A549 (cell line): ENCODE measurements around the gene SMYD4. TPM values are rescaled to one million over a fixed set of nuclear protein-coding genes. Genes with fewer than 3 reads are reported as not detected.
"Not testable (repeated sequence)": the region's sequence is repeated elsewhere in the genome, so short reads cannot be mapped to it uniquely, and the experiment has no call there.

Experiments
- ATAC-seq, 2 experiments: fragments of 200-7000 bp in 1 of 2; fragments of >200 bp in 1 of 2; cut with Nextera tagmentation in 1 of 2; cut with Tn5 transposase in 1 of 2; 3 replicates each; pipeline versions ENCODE4 v1.8.0 to v1.9.1; 2018 to 2020; ENCODE audit warnings: mild to moderate bottlenecking in 1 of 2, moderate library complexity in 1 of 2
- CTCF ChIA-PET: fragments of 300-600 bp; sonication (Branson Sonifier 250); formaldehyde crosslinking; extraction: SDS; loops from one replicate; lab custom pipeline; 2021; ENCODE audit warnings: antibody characterized with exemption, inconsistent platforms; lab: Yijun Ruan, JAX
- POLR2A ChIA-PET: fragments of 350-600 bp; formaldehyde crosslinking; extraction: SDS; loops from one replicate; lab custom pipeline; 2021; ENCODE audit warnings: antibody characterized with exemption, inconsistent platforms; lab: Yijun Ruan, JAX
- DNase-seq, 2 experiments: peaks; one replicate each; pipeline versions ENCODE4 v3.0.0 to v3.0.0-alpha.2; 2011 to 2016; ENCODE audit warnings: low read depth in 1 of 2, low spot score in 1 of 2
- FAIRE-seq: peaks from 2 replicates; lab custom pipeline; 2011; peaks lifted over from hg19 to GRCh38; lab: Jason Lieb, UNC
- H3K27ac ChIP-seq, 2 experiments: fragments of >200 bp; sonication (Bioruptor Twin); formaldehyde crosslinking; 3 replicates each; pipeline ENCODE4 v1.5.1; 2016 to 2017
- H3K4me1 ChIP-seq: fragments of >200 bp; sonication (Bioruptor Twin); formaldehyde crosslinking; 3 replicates; pipeline ENCODE4 v1.6.1; 2016
- H3K4me2 ChIP-seq: fragments of >200 bp; sonication (Bioruptor Twin); formaldehyde crosslinking; 3 replicates; pipeline ENCODE4 v1.6.1; 2016
- H3K4me3 ChIP-seq: fragments of >200 bp; sonication (Bioruptor Twin); formaldehyde crosslinking; 3 replicates; pipeline ENCODE4 v1.5.1; 2016
- H3K9me3 ChIP-seq: fragments of >200 bp; sonication (Bioruptor Twin); formaldehyde crosslinking; 3 replicates; pipeline ENCODE4 v1.6.1; 2016
- ATOH8 ChIP-seq: fragments of 250-450 bp; sonication (Bioruptor Pico); IDR thresholded peaks from 2 replicates; pipeline ENCODE4 v1.5.0; 2020; ENCODE audit warnings: low read depth, mild to moderate bottlenecking, moderate library complexity
- BHLHE40 ChIP-seq: IDR thresholded peaks from 2 replicates; pipeline ENCODE4 v1.6.1; 2012; ENCODE audit warnings: low read depth, low read length, inconsistent platforms
- CBX8 ChIP-seq: fragments of 200-600 bp; sonication (generic); IDR thresholded peaks from 2 replicates; pipeline ENCODE4 v1.6.1; 2016
- CHD4 ChIP-seq: fragments of 200-600 bp; sonication (generic); IDR thresholded peaks from 2 replicates; pipeline ENCODE4 v1.6.1; 2016; ENCODE audit warnings: antibody characterized with exemption, mild to moderate bottlenecking, borderline replicate concordance
- CTCF ChIP-seq: fragments of >200 bp; sonication (Bioruptor Twin); formaldehyde crosslinking; IDR thresholded peaks from 3 replicates; pipeline ENCODE4 v1.5.1; 2016
- E2F6 ChIP-seq: IDR thresholded peaks from 2 replicates; pipeline ENCODE4 v1.6.1; 2012; ENCODE audit warnings: low read depth, borderline replicate concordance
- EHF ChIP-seq: fragments of 250-450 bp; sonication (Bioruptor Pico); IDR thresholded peaks from 2 replicates; pipeline ENCODE4 v1.5.0; 2020; ENCODE audit warnings: mild to moderate bottlenecking
- EHMT2 ChIP-seq: fragments of 200-600 bp; sonication (generic); IDR thresholded peaks from 2 replicates; pipeline ENCODE4 v1.6.1; 2016; ENCODE audit warnings: antibody characterized with exemption, low read depth, mild to moderate bottlenecking, moderate library complexity
- EP300 ChIP-seq, 2 experiments: fragments of >200 bp; sonication (Bioruptor Twin); formaldehyde crosslinking; IDR thresholded peaks; 2 replicates in 1 of 2; 3 replicates in 1 of 2; pipeline ENCODE4 v1.6.1; 2016 to 2017
- ESRRA ChIP-seq: fragments of 150-350 bp; IDR thresholded peaks from 2 replicates; pipeline ENCODE4 v1.6.1; 2014; ENCODE audit warnings: mild to moderate bottlenecking, low read length, borderline replicate concordance
- GATA3 ChIP-seq: IDR thresholded peaks from 2 replicates; pipeline ENCODE4 v1.6.1; 2012; ENCODE audit warnings: borderline replicate concordance
- HDAC2 ChIP-seq: fragments of 200-600 bp; sonication (generic); IDR thresholded peaks from 2 replicates; pipeline ENCODE4 v1.6.1; 2016
- HOXB13 ChIP-seq: fragments of 250-450 bp; sonication (Bioruptor Pico); IDR thresholded peaks from 2 replicates; pipeline ENCODE4 v1.5.0; 2020; ENCODE audit warnings: low read depth, mild to moderate bottlenecking, moderate library complexity
- HOXB5 ChIP-seq: fragments of 250-450 bp; sonication (Bioruptor Pico); IDR thresholded peaks from 2 replicates; pipeline ENCODE4 v1.5.0; 2020; ENCODE audit warnings: mild to moderate bottlenecking, moderate library complexity
- JUN ChIP-seq, 2 experiments: fragments of >200 bp; sonication (Bioruptor Twin); formaldehyde crosslinking; IDR thresholded peaks; 2 replicates in 1 of 2; 3 replicates in 1 of 2; pipeline ENCODE4 v1.6.1; 2016 to 2017
- KDM1A ChIP-seq: fragments of 200-600 bp; sonication (generic); IDR thresholded peaks from 2 replicates; pipeline ENCODE4 v1.6.1; 2016; ENCODE audit warnings: low read depth, mild to moderate bottlenecking
- KDM5A ChIP-seq: fragments of 200-600 bp; sonication (generic); IDR thresholded peaks from 2 replicates; pipeline ENCODE4 v1.6.1; 2016; ENCODE audit warnings: antibody characterized with exemption, mild to moderate bottlenecking
- MAFK ChIP-seq: fragments of 450-650 bp; IDR thresholded peaks from 2 replicates; pipeline ENCODE4 v1.6.1; 2014; ENCODE audit not compliant: partially characterized antibody
- MAZ ChIP-seq: fragments of 150-350 bp; IDR thresholded peaks from 2 replicates; pipeline ENCODE4 v1.6.1; 2014; ENCODE audit warnings: antibody characterized with exemption, low read depth, low read length, borderline replicate concordance
- MYC ChIP-seq: IDR thresholded peaks from 2 replicates; pipeline ENCODE4 v1.6.1; 2012; ENCODE audit warnings: mild to moderate bottlenecking, inconsistent platforms, low read length, improper control_type of control experiment, borderline replicate concordance
- NR3C1 ChIP-seq: fragments of >200 bp; sonication (Bioruptor Twin); formaldehyde crosslinking; IDR thresholded peaks from 3 replicates; pipeline ENCODE4 v1.6.1; 2017
- POLR2AphosphoS2 ChIP-seq: conservative IDR thresholded peaks from 2 replicates; pipeline ENCODE4 v1.6.1; 2012; ENCODE audit warnings: low read length, improper control_type of control experiment, inconsistent platforms
- RARB ChIP-seq: fragments of 250-450 bp; sonication (Bioruptor Pico); IDR thresholded peaks from 2 replicates; pipeline ENCODE4 v1.8.0; 2021; ENCODE audit warnings: mild to moderate bottlenecking, moderate library complexity
- REST ChIP-seq: fragments of 200-600 bp; sonication (generic); IDR thresholded peaks from 2 replicates; pipeline ENCODE4 v1.6.1; 2016; ENCODE audit warnings: antibody characterized with exemption, mild to moderate bottlenecking, moderate library complexity
- RNF2 ChIP-seq: fragments of 200-600 bp; sonication (generic); IDR thresholded peaks from 2 replicates; pipeline ENCODE4 v1.6.1; 2016; ENCODE audit warnings: low read depth, mild to moderate bottlenecking, antibody characterized with exemption, moderate library complexity, borderline replicate concordance
- ZNF302 ChIP-seq: fragments of 250-450 bp; sonication (Bioruptor Pico); IDR thresholded peaks from 2 replicates; pipeline ENCODE4 v1.9.0; 2021; ENCODE audit warnings: inconsistent platforms, mild to moderate bottlenecking, moderate library complexity
- WGBS: methylation state at CpG from one replicate; pipeline ENCODE4 v1.1.6; 2017; ENCODE audit errors: missing lambda C conversion rate; 5-methylcytosine and 5-hydroxymethylcytosine counted together
- polyA plus RNA-seq, 4 experiments: library from polyadenylated mRNA; depleted of rRNA in 3 of 4; stranded (reverse); fragments of >200 nt; fragmentation: RNase III in 1 of 4; extraction: RNeasy Plus Mini Kit Qiagen cat#74134 plus additional on column Dnase treatment in 1 of 4; gene quantifications; 2 replicates in 3 of 4; 3 replicates in 1 of 4; pipeline ENCODE4 v1.2.3, GENCODE V29; 2011 to 2017

SMYD4 gene
- polyA plus RNA-seq, 2 of the 4 experiments (the other 2 are of a cell fraction) = 11.1 to 12.1 TPM

GRCh38 chr17:1861391-1862010 lies 31.8 kb upstream of the SMYD4 start:
- H3K4me1 ChIP-seq = no peaks in the 10 kb centered on the region
- POLR2A ChIA-PET = interaction anchor here (1.8 kb wide), 1 partner anchor 144 kb away, joined by 6 read pairs; no protein-coding TSS in a partner anchor
- DNase-seq (no peak), ATAC-seq (no peak), FAIRE-seq (no peak)
- CTCF ChIA-PET = interaction anchor here (0.6 to 5.1 kb wide), 6 partner anchors 8 to 165 kb away, joined by 3 to 52 read pairs (median 6); no protein-coding TSS in a partner anchor
- no peak overlapping the region for H3K27ac ChIP-seq
- no peaks in the 10 kb centered on the region for H3K9me3 ChIP-seq
- no peak overlapping the region for H3K4me2 ChIP-seq
- no peak for TF ChIP-seq BHLHE40
- TF ChIP-seq ESRRA = no peak
- no peak for TF ChIP-seq KDM1A
- no peak for TF ChIP-seq CTCF
- TF ChIP-seq MYC = no peak
- TF ChIP-seq RNF2 = no peak
- no peak for TF ChIP-seq JUN (IDR thresholded peaks at IDR 0.05)
- TF ChIP-seq HOXB13 (CRISPR knock-in tag) = no peak
- no peak for TF ChIP-seq HDAC2
- TF ChIP-seq EHMT2 = no peak
- TF ChIP-seq POLR2AphosphoS2 = no peak
- no peak for TF ChIP-seq EHF (CRISPR knock-in tag)
- no peak for TF ChIP-seq MAFK
- no peak for TF ChIP-seq NR3C1
- no peak for TF ChIP-seq EP300 (IDR thresholded peaks at IDR 0.05)
- no peak for TF ChIP-seq REST
- WGBS = 96% methylated on average over 16 of the region's 16 CpGs
- no peak overlapping the region for H3K4me3 ChIP-seq

GRCh38 chr17:1860978-1861377 lies 31.3 kb upstream of the SMYD4 start:
- Histone ChIP-seq H3K9me3 (no peaks in the 10 kb centered on the region), H3K4me2 (no peak overlapping the region), H3K4me1 (no peaks in the 10 kb centered on the region), H3K4me3 (no peak overlapping the region), H3K27ac (no peak overlapping the region)
- CTCF ChIA-PET = interaction anchor here (0.6 to 1.4 kb wide), 4 partner anchors 9 to 165 kb away, joined by 3 to 7 read pairs (median 4); no protein-coding TSS in a partner anchor
- FAIRE-seq (no peak), DNase-seq (no peak), ATAC-seq (no peak)
- TF ChIP-seq KDM5A (no peak), CHD4 (no peak), RARB (CRISPR knock-in tag) (no peak), RNF2 (no peak), GATA3 (no peak), CBX8 (no peak), E2F6 (no peak), MAZ (no peak), ATOH8 (CRISPR knock-in tag) (no peak), EHF (CRISPR knock-in tag) (no peak), HOXB5 (CRISPR knock-in tag) (no peak), ZNF302 (CRISPR knock-in tag) (no peak)
- 91% methylated on average over 11 of the region's 11 CpGs for WGBS
- POLR2A ChIA-PET = interaction anchor here (1.8 kb wide), 1 partner anchor 144 kb away, joined by 6 read pairs; no protein-coding TSS in a partner anchor

GRCh38 chr17:1856462-1856861 lies 26.8 kb upstream of the SMYD4 start:
- FAIRE-seq, H3K4me1 ChIP-seq, H3K9me3 ChIP-seq, H3K4me3 ChIP-seq, ATAC-seq, H3K27ac ChIP-seq, DNase-seq, H3K4me2 ChIP-seq, CTCF ChIA-PET: not testable (repeated sequence)
- WGBS = 93% methylated on average over 8 of the region's 8 CpGs
- POLR2A ChIA-PET = interaction anchor here (0.6 kb wide), 1 partner anchor 38 kb away, joined by 5 read pairs; no protein-coding TSS in a partner anchor
